HCT116 (cell line): ENCODE data around the gene DNAJC18. TPM values are rescaled to one million over a fixed set of nuclear protein-coding genes. Genes with fewer than 3 reads are reported as not detected.

ENCODE experiments used
- ATAC-seq: fragments of 200-7000 bp; cut with Tn5 transposase; 2 replicates; pipeline ENCODE4 v1.9.1; 2020; ENCODE audit warnings: mild to moderate bottlenecking, moderate library complexity
- BruUV-seq: library from RNA; stranded (reverse); fragments of 400-500 nt; replicated peaks from 2 replicates; lab custom pipeline; 2021; lab: Mats Ljungman, UMichigan
- CTCF ChIA-PET: fragments of 300-600 bp; sonication (Branson Sonifier 250); formaldehyde crosslinking; loops from one replicate; lab custom pipeline; 2021; ENCODE audit warnings: antibody characterized with exemption; lab: Charles Lee
- POLR2A ChIA-PET: fragments of 300-600, 350-600 bp; sonication (Branson Sonifier 250); formaldehyde crosslinking; loops from one replicate; lab custom pipeline; 2021; ENCODE audit warnings: antibody characterized with exemption; lab: Charles Lee
- RAD21 ChIA-PET, 2 experiments: fragments of 300-600 bp; sonication (Branson Sonifier 250); formaldehyde crosslinking; loops; one replicate each; lab custom pipeline; 2023; ENCODE audit warnings: low total read pairs in 2 of 2; ENCODE audit not compliant: uncharacterized antibody in 2 of 2, unreplicated experiment in 2 of 2, low non-redundant PET in 1 of 2; lab: Charles Lee
- DNase-seq: peaks from one replicate; pipeline ENCODE4 v3.0.0-alpha.2; 2010; ENCODE audit warnings: low read depth, low spot score
- H2AFZ ChIP-seq: fragments of 200-600 bp; shearing (Covaris generic), sonication (generic); 2 replicates; pipeline ENCODE4 v1.6.1; 2017; ENCODE audit warnings: low read depth, mixed run types, mixed read lengths, antibody characterized with exemption, low read length; ENCODE audit not compliant: poor library complexity, severe bottlenecking
- H3K27ac ChIP-seq: 2 replicates; pipeline ENCODE4 v1.5.1; 2012; ENCODE audit warnings: low read depth, low read length
- H3K27me3 ChIP-seq: fragments of 200-600 bp; sonication (generic); 2 replicates; pipeline ENCODE4 v1.6.1; 2016; ENCODE audit warnings: mixed run types, low read length, mixed read lengths; ENCODE audit not compliant: insufficient read depth
- H3K36me3 ChIP-seq, 2 experiments: fragments of 200-500 bp in 1 of 2; fragments of 200-600 bp in 1 of 2; sonication (Bioruptor generic) in 1 of 2; sonication (generic) in 1 of 2; 2 replicates each; pipeline versions ENCODE4 v1.5.1 to v1.6.1; 2014 to 2016; ENCODE audit warnings: low read length in 2 of 2, inconsistent platforms in 1 of 2, mixed read lengths in 1 of 2, mixed run types in 1 of 2; ENCODE audit not compliant: insufficient read depth in 2 of 2, control insufficient read depth in 1 of 2
- H3K4me1 ChIP-seq, 2 experiments: fragments of 200-600 bp in 1 of 2; sonication (generic) in 1 of 2; 2 replicates each; pipeline versions ENCODE4 v1.5.1 to v1.6.1; 2012 to 2017; ENCODE audit warnings: low read length in 2 of 2, inconsistent platforms in 1 of 2, mild to moderate bottlenecking in 1 of 2, mixed read lengths in 1 of 2, mixed run types in 1 of 2, moderate library complexity in 1 of 2; ENCODE audit not compliant: insufficient read depth in 2 of 2, control insufficient read depth in 1 of 2
- H3K4me2 ChIP-seq: fragments of 200-600 bp; sonication (generic); 2 replicates; pipeline ENCODE4 v1.6.1; 2017; ENCODE audit warnings: mixed run types, low read length, mixed read lengths
- H3K4me3 ChIP-seq, 2 experiments: fragments of 200-600 bp in 1 of 2; sonication (generic) in 1 of 2; replicated peaks in 1 of 2; 2 replicates each; pipeline ENCODE4 v1.5.1; 2011 to 2016; ENCODE audit warnings: low read length in 2 of 2, control low read depth in 1 of 2, low read depth in 1 of 2, mild to moderate bottlenecking in 1 of 2, mixed read lengths in 1 of 2, mixed run types in 1 of 2
- H3K79me2 ChIP-seq: fragments of 200-600 bp; sonication (generic); 2 replicates; pipeline ENCODE4 v1.6.1; 2017; ENCODE audit warnings: mild to moderate bottlenecking, mixed run types, low read length, moderate library complexity, mixed read lengths; ENCODE audit not compliant: insufficient read depth
- H3K9ac ChIP-seq: fragments of 200-600 bp; sonication (generic); 2 replicates; pipeline ENCODE4 v1.6.1; 2016; ENCODE audit warnings: low read length, mixed read lengths
- H3K9me2 ChIP-seq: fragments of 200-600 bp; sonication (generic), shearing (Covaris generic); 2 replicates; pipeline ENCODE4 v1.6.1; 2017; ENCODE audit warnings: mixed run types, mild to moderate bottlenecking, moderate library complexity; ENCODE audit not compliant: insufficient read depth
- H3K9me3 ChIP-seq, 2 experiments: fragments of 200-500 bp in 1 of 2; fragments of 200-600 bp in 1 of 2; sonication (Bioruptor generic) in 1 of 2; sonication (generic) in 1 of 2; 2 replicates each; pipeline ENCODE4 v1.6.1; 2014 to 2017; ENCODE audit warnings: low read length in 2 of 2, mixed read lengths in 2 of 2, inconsistent platforms in 1 of 2, low read depth in 1 of 2, mild to moderate bottlenecking in 1 of 2, mixed run types in 1 of 2, moderate library complexity in 1 of 2; ENCODE audit not compliant: control insufficient read depth in 1 of 2, insufficient read depth in 1 of 2
- H4K20me1 ChIP-seq: fragments of 200-600 bp; sonication (generic), shearing (Covaris generic); 2 replicates; pipeline ENCODE4 v1.6.1; 2017; ENCODE audit warnings: mixed run types, mild to moderate bottlenecking, moderate library complexity; ENCODE audit not compliant: insufficient read depth
- CTCF ChIP-seq, 3 experiments: fragments of 200-600 bp in 1 of 3; sonication (generic) in 1 of 3; IDR thresholded peaks in 2 of 3; conservative IDR thresholded peaks in 1 of 3; 2 replicates each; pipeline ENCODE4 v1.5.1; 2012 to 2017; ENCODE audit warnings: low read depth in 2 of 3, low read length in 2 of 3, antibody characterized with exemption in 1 of 3, borderline replicate concordance in 1 of 3, control low read depth in 1 of 3, mild to moderate bottlenecking in 1 of 3, mixed read lengths in 1 of 3, mixed run types in 1 of 3, moderate library complexity in 1 of 3; ENCODE audit not compliant: insufficient read depth in 1 of 3
- EGR1 ChIP-seq: IDR thresholded peaks from 2 replicates; pipeline ENCODE4 v1.6.1; 2012; ENCODE audit warnings: low read depth
- EZH2phosphoT487 ChIP-seq: fragments of 200-600 bp; IDR thresholded peaks from 2 replicates; pipeline ENCODE4 v1.6.1; 2018; ENCODE audit warnings: antibody characterized with exemption, borderline replicate concordance
- MAX ChIP-seq: IDR thresholded peaks from 2 replicates; pipeline ENCODE4 v1.6.1; 2012
- POLR2AphosphoS5 ChIP-seq: IDR thresholded peaks from 2 replicates; pipeline ENCODE4 v1.6.1; 2011; ENCODE audit warnings: mild to moderate bottlenecking, low read depth, low read length, moderate library complexity
- RAD21 ChIP-seq: IDR thresholded peaks from 2 replicates; pipeline ENCODE4 v1.6.1; 2012; ENCODE audit warnings: low read depth, mild to moderate bottlenecking
- SIN3A ChIP-seq: IDR thresholded peaks from 2 replicates; pipeline ENCODE4 v1.6.1; 2012; ENCODE audit warnings: low read depth
- ZBTB33 ChIP-seq: IDR thresholded peaks from 2 replicates; pipeline ENCODE4 v1.6.1; 2011; ENCODE audit warnings: mild to moderate bottlenecking, low read length, moderate library complexity; ENCODE audit not compliant: insufficient replicate concordance; ENCODE audit errors: extremely low read depth
- ZNF274 ChIP-seq: fragments of 200-500 bp; sonication (Bioruptor generic); IDR thresholded peaks from 2 replicates; pipeline ENCODE4 v1.6.1; 2014; ENCODE audit warnings: mild to moderate bottlenecking, low read depth, low read length, inconsistent platforms
- intact Hi-C: fragments of 100-400 bp; cut with micrococcal nuclease; formaldehyde crosslinking; loops from 2 replicates; pipeline ENCODE4 v1.10.0; 2022
- total RNA-seq: library from RNA; stranded (reverse); gene quantifications from one replicate; pipeline ENCODE4 v1.2.1, GENCODE V29; 2021; ENCODE audit not compliant: unreplicated experiment

The DNAJC18 gene
- total RNA-seq, 1 experiment from 2014 or later, result 5.7 TPM

GRCh38 chr5:139383993-139384590 lies 55.2 kb downstream of the DNAJC18 start:
- DNase-seq, result no peak
- intact Hi-C loops, result no loop called here
- no TSS peak for BruUV-seq
- TF ChIP-seq POLR2AphosphoS5 (no peak), EZH2phosphoT487 (no peak), MAX (no peak), CTCF (IDR thresholded peaks at IDR 0.05 in 2 of 3, conservative IDR thresholded peaks at IDR 0.05 in 1 of 3; ENCODE audit: borderline replicate concordance in 1 of 3, insufficient read depth in 1 of 3, low read depth in 2 of 3, low read length in 2 of 3) (no peak), ZBTB33 (no peak), ZNF274 (no peak), RAD21 (no peak), EGR1 (no peak), SIN3A (no peak)
- TF ChIP-seq, all 23 proteins: peak for 0
- no peak overlapping the region for H2AFZ ChIP-seq
- POLR2A ChIA-PET, result no interaction called here
- no peak overlapping the region for H3K4me3 ChIP-seq
- CTCF ChIA-PET, result no interaction called here
- no peaks in the 10 kb centered on the region for H3K79me2 ChIP-seq
- no peaks in the 10 kb centered on the region for H3K36me3 ChIP-seq
- H3K27me3 ChIP-seq, result no peaks in the 10 kb centered on the region
- H3K9me3 ChIP-seq, result no peaks in the 10 kb centered on the region
- no peaks in the 10 kb centered on the region for H4K20me1 ChIP-seq
- no peak overlapping the region for H3K27ac ChIP-seq
- H3K9ac ChIP-seq, result no peak overlapping the region
- H3K4me1 ChIP-seq, result peaks cover 6 to 9% of the 10 kb centered on the region in 2 experiments; a peak in 2 of 4 replicates
- no peak overlapping the region for H3K4me2 ChIP-seq
- H3K9me2 ChIP-seq, result no peaks in the 10 kb centered on the region
- RAD21 ChIA-PET, result no interaction called here
- ATAC-seq, result no peak
